Prostate gland (tissue), 2 donors: ENCODE data around the gene ARHGAP6. TPM values are rescaled to one million over a fixed set of nuclear protein-coding genes. Genes with fewer than 3 reads are reported as not detected.

Source experiments
- DNase-seq: peaks from one replicate; pipeline ENCODE4 v3.0.0-alpha.2; 2019; ENCODE audit warnings: low spot score
- H3K27ac ChIP-seq, 2 donors: fragments of 200-600 bp; sonication (generic); 2 replicates each; pipeline ENCODE4 v1.5.1; 2017 to 2019
- H3K27me3 ChIP-seq: fragments of 200-600 bp; sonication (generic); replicated peaks from 2 replicates; pipeline ENCODE4 v1.5.1; 2019; ENCODE audit not compliant: insufficient read depth
- H3K36me3 ChIP-seq, 2 donors: fragments of 200-600 bp; sonication (generic); 1 replicate in 1 of 2; 2 replicates in 1 of 2; pipeline versions ENCODE4 v1.5.1 to v1.8.1; 2017 to 2019
- H3K4me1 ChIP-seq: fragments of 200-600 bp; sonication (generic); replicated peaks from 2 replicates; pipeline ENCODE4 v1.5.1; 2019
- H3K4me3 ChIP-seq, 2 donors: fragments of 200-600 bp; sonication (generic); 2 replicates each; pipeline ENCODE4 v1.5.1; 2017 to 2019
- H3K9me3 ChIP-seq: fragments of 200-600 bp; sonication (generic); 2 replicates; pipeline ENCODE4 v1.5.1; 2017
- POLR2A ChIP-seq: fragments of 450-650 bp; IDR thresholded peaks from one replicate; pipeline ENCODE4 v1.6.1; 2016; ENCODE audit warnings: antibody characterized with exemption, mild to moderate bottlenecking
- POLR2AphosphoS5 ChIP-seq: sonication (generic); formaldehyde crosslinking; IDR thresholded peaks from one replicate; pipeline ENCODE4 v1.6.1; 2017; ENCODE audit warnings: antibody characterized with exemption
- WGBS: methylation state at CpG from one replicate; pipeline ENCODE4 v1.1.5; 2018; 5-methylcytosine and 5-hydroxymethylcytosine counted together
- intact Hi-C: fragments of 100-400 bp; cut with DNase I; formaldehyde crosslinking; loops from one replicate; pipeline ENCODE4 v1.14.2; 2022
- total RNA-seq, 2 donors: library from RNA; depleted of rRNA; stranded (reverse); fragments of >200 nt; gene quantifications; one replicate each; pipeline ENCODE4 v1.1.0, GENCODE V29; 2016
- TF ChIP-seq, protein P1 (sequence below), 4 experiments: fragments of 200-600 bp in 2 of 4; fragments of 450-650 bp in 2 of 4; sonication (generic) in 2 of 4; IDR thresholded peaks; 1 replicate in 3 of 4; 2 replicates in 1 of 4; pipeline ENCODE4 v1.5.1; 2016 to 2019; ENCODE audit warnings: antibody characterized with exemption in 4 of 4, mild to moderate bottlenecking in 2 of 4, moderate library complexity in 2 of 4

The ARHGAP6 gene
- total RNA-seq, 2 donors from 2014 or later = 72.6 to 73.7 TPM

DNA sequence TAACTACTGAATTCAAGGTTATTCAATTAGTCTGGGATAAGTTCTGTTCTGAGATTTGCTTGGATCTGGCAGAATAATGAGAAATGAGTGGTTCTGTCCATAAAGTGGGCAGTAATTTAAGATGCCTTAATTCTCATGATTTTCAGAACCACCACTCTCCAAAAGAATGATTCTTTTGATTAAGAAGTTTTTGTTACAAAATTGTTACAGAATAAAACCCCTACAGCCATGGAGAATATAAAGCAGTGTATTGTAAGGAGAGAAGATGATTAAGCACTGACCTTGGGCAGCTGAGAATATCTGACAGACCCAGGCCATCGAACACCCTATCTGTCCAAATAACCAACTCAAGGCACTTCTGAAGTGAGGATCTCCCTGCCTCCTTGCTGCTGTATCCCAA is 360.1 kb downstream of the ARHGAP6 start:
- no peak for TF ChIP-seq POLR2A
- no peak for TF ChIP-seq POLR2AphosphoS5
- TF ChIP-seq, protein P1, sequence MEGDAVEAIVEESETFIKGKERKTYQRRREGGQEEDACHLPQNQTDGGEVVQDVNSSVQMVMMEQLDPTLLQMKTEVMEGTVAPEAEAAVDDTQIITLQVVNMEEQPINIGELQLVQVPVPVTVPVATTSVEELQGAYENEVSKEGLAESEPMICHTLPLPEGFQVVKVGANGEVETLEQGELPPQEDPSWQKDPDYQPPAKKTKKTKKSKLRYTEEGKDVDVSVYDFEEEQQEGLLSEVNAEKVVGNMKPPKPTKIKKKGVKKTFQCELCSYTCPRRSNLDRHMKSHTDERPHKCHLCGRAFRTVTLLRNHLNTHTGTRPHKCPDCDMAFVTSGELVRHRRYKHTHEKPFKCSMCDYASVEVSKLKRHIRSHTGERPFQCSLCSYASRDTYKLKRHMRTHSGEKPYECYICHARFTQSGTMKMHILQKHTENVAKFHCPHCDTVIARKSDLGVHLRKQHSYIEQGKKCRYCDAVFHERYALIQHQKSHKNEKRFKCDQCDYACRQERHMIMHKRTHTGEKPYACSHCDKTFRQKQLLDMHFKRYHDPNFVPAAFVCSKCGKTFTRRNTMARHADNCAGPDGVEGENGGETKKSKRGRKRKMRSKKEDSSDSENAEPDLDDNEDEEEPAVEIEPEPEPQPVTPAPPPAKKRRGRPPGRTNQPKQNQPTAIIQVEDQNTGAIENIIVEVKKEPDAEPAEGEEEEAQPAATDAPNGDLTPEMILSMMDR (IDR thresholded peaks at IDR 0.05) = no peak
- no peaks in the 10 kb centered on the region for H3K4me1 ChIP-seq
- H3K36me3 ChIP-seq = no peaks in the 10 kb centered on the region
- H3K4me3 ChIP-seq = no peak overlapping the region
- H3K27me3 ChIP-seq = no peaks in the 10 kb centered on the region
- no peak overlapping the region for H3K27ac ChIP-seq
- intact Hi-C loops = no loop called here
- 100% methylated on average over 1 of the region's 1 CpG for WGBS
- DNase-seq = no peak
- H3K9me3 ChIP-seq = no peaks in the 10 kb centered on the region

DNA sequence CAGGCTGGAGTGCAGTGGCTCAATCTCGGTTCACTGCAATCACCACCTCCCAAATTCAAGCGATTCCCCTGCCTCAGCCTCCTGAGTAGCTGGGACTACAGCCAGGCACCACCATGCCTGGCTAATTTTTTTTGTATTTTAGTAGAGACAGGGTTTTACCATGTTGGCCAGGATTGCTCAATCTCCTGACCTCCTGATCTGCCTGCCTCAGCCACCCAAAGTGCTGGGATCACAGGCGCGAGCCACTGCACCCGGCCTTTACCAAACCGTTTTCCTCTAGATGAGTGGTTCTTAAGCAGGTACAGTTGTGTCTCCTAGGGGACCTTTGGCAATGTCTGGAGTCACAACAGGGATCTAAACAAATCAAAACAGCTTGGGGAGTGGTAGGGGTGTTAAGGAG is 360.9 kb downstream of the ARHGAP6 start:
- 92% methylated on average over 6 of the region's 6 CpGs for WGBS
- Histone ChIP-seq H3K27ac (no peak overlapping the region), H3K4me3 (no peak overlapping the region), H3K27me3 (no peaks in the 10 kb centered on the region), H3K9me3 (no peaks in the 10 kb centered on the region), H3K4me1 (no peaks in the 10 kb centered on the region), H3K36me3 (no peaks in the 10 kb centered on the region)
- intact Hi-C loops = no loop called here
- no peak for TF ChIP-seq POLR2AphosphoS5
- no peak for TF ChIP-seq POLR2A
- DNase-seq = no peak

DNA sequence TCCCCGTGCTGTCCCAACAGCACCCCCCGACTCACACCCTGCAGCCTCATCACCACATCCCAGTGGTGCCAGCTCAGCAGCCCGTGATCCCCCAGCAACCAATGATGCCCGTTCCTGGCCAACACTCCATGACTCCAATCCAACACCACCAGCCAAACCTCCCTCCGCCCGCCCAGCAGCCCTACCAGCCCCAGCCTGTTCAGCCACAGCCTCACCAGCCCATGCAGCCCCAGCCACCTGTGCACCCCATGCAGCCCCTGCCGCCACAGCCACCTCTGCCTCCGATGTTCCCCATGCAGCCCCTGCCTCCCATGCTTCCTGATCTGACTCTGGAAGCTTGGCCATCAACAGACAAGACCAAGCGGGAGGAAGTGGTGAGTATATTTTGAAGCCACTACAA is 367.1 kb downstream of the ARHGAP6 start:
- WGBS = 97% methylated on average over 9 of the region's 9 CpGs
- no peaks in the 10 kb centered on the region for H3K36me3 ChIP-seq
- no peak overlapping the region for H3K4me3 ChIP-seq

DNA sequence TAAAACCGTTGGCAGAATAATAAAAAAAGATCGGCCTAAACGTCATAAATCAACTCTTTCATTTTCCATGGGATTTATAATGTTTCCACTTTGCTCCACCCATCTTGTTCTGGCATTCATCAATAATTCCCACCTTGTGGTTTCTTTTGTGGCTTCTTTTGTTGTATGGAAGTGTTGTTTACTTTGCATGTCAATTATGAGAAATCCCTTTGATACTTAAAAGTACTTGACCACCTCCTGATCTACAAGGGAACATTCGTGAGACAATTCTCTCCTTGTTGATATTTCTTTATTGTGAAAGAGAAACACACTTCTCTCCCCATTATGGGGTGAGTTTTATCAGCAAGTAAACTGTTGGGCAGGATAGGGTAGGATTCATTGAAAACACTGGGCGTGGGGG is 369.7 kb downstream of the ARHGAP6 start:
- Histone ChIP-seq H3K27ac (no peak overlapping the region), H3K4me3 (no peak overlapping the region), H3K27me3 (no peaks in the 10 kb centered on the region), H3K36me3 (no peaks in the 10 kb centered on the region), H3K9me3 (no peaks in the 10 kb centered on the region), H3K4me1 (no peaks in the 10 kb centered on the region)
- TF ChIP-seq, protein P1 (IDR thresholded peaks at IDR 0.05) = no peak
- TF ChIP-seq POLR2AphosphoS5 = no peak
- no peak for TF ChIP-seq POLR2A
- WGBS = 27% methylated on average over 5 of the region's 5 CpGs
- DNase-seq = no peak
- intact Hi-C loops = no loop called here

More for the DNA sequence above, 367.1 kb downstream of the ARHGAP6 start:
- intact Hi-C loops = no loop called here
- no peak for TF ChIP-seq POLR2A
- TF ChIP-seq POLR2AphosphoS5 = no peak
- TF ChIP-seq, protein P1 (IDR thresholded peaks at IDR 0.05) = no peak
- Histone ChIP-seq H3K27ac (no peak overlapping the region), H3K9me3 (no peaks in the 10 kb centered on the region), H3K27me3 (no peaks in the 10 kb centered on the region), H3K4me1 (no peaks in the 10 kb centered on the region)
- no peak for DNase-seq

DNA sequence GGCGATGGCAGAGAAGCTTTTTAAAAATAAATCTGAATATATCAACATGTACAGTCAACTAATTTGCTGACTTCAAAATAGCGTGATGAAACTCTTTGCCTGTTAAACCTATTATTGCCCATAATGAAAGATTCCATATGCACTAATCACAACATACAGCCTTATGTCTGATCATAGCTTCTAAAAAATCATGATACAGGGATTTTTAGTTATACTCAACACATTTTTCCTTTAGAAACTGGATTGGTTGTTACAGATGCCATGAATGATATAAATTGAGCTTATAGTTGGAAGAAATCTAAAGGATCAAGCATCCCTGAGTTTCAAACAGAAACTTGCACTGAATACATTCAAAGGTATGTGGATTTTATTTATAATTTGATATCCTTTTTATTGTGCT is 372.6 kb downstream of the ARHGAP6 start, which contains the start of gene AMELX:
AMELX (plus strand) TSS at position 301 of the 400 bp plus-strand sequence. CDS start 1,376 bp downstream, outside the sequence.
- intact Hi-C loops = no loop called here
- no peak within 1 kb of the TSS for H3K27ac ChIP-seq
- 87% methylated on average over 2 of the region's 2 CpGs for WGBS
- H3K4me3 ChIP-seq = no peak within 1 kb of the TSS
- H3K4me1 ChIP-seq = no peaks in the 10 kb centered on the region
- H3K27me3 ChIP-seq = no peaks in the 10 kb centered on the region
- DNase-seq = no peak
- no peaks in the 10 kb centered on the region for H3K36me3 ChIP-seq
- TF ChIP-seq, protein P1 (IDR thresholded peaks at IDR 0.05) = no peak
- no peak for TF ChIP-seq POLR2AphosphoS5
- no peak for TF ChIP-seq POLR2A
- H3K9me3 ChIP-seq = no peaks in the 10 kb centered on the region
